Esophagus muscularis mucosa (tissue), 4 donors: ENCODE measurements around the gene TBKBP1.

Experiments
- CTCF ChIP-seq, 3 experiments: fragments of 200-600 bp in 2 of 3; fragments of 450-650 bp in 1 of 3; sonication (generic) in 2 of 3; IDR thresholded peaks; one replicate each; pipeline ENCODE4 v1.5.1; 2017 to 2019; ENCODE audit warnings: antibody characterized with exemption in 3 of 3, mild to moderate bottlenecking in 2 of 3, moderate library complexity in 1 of 3
- EP300 ChIP-seq: sonication (generic); formaldehyde crosslinking; IDR thresholded peaks from one replicate; pipeline ENCODE4 v1.6.1; 2017; ENCODE audit warnings: antibody characterized with exemption
- POLR2A ChIP-seq: fragments of 450-650 bp; IDR thresholded peaks from one replicate; pipeline ENCODE4 v1.6.1; 2017; ENCODE audit warnings: antibody characterized with exemption, moderate library complexity, mild to moderate bottlenecking, low read depth

GRCh38 chr17:47664624-47664941 is 29.4 kb upstream of the TBKBP1 start:
- TF ChIP-seq CTCF (IDR thresholded peaks at IDR 0.05) (no peak), POLR2A (no peak), EP300 (no peak)
